Astrocyte (in vitro differentiated cells and primary cell): ENCODE measurements around the gene TEPSIN. TPM values are rescaled to one million over a fixed set of nuclear protein-coding genes. Genes with fewer than 3 reads are reported as not detected.

Experiments used
- DNase-seq: peaks from one replicate; pipeline ENCODE4 v3.0.0-alpha.2; 2010; ENCODE audit warnings: low read depth
- FAIRE-seq: peaks from 2 replicates; lab custom pipeline; 2011; peaks lifted over from hg19 to GRCh38; lab: Jason Lieb, UNC
- H2AFZ ChIP-seq: 2 replicates; pipeline ENCODE4 v1.6.0; 2012; ENCODE audit warnings: low read depth, low read length, inconsistent platforms
- H3K27ac ChIP-seq: 2 replicates; pipeline ENCODE4 v1.5.1; 2011; ENCODE audit warnings: low read depth, low read length, inconsistent platforms
- H3K27me3 ChIP-seq: 2 replicates; pipeline ENCODE4 v1.6.0; 2011; ENCODE audit warnings: low read length, inconsistent platforms; ENCODE audit not compliant: insufficient read depth
- H3K36me3 ChIP-seq: 2 replicates; pipeline ENCODE4 v1.5.1; 2011; ENCODE audit warnings: low read length, inconsistent platforms; ENCODE audit not compliant: insufficient read depth
- H3K4me1 ChIP-seq: 2 replicates; pipeline ENCODE4 v1.5.1; 2011; ENCODE audit warnings: low read length, inconsistent platforms; ENCODE audit not compliant: insufficient read depth
- H3K4me2 ChIP-seq: 2 replicates; pipeline ENCODE4 v1.6.0; 2012; ENCODE audit warnings: low read length, inconsistent platforms
- H3K4me3 ChIP-seq: 2 replicates; pipeline ENCODE4 v1.5.1; 2011; ENCODE audit warnings: low read depth, mild to moderate bottlenecking, low read length, inconsistent platforms; ENCODE audit not compliant: insufficient read depth
- H3K79me2 ChIP-seq: 2 replicates; pipeline ENCODE4 v1.6.0; 2012; ENCODE audit warnings: mild to moderate bottlenecking, low read length, inconsistent platforms; ENCODE audit not compliant: insufficient read depth
- H3K9ac ChIP-seq: 2 replicates; pipeline ENCODE4 v1.6.0; 2012; ENCODE audit warnings: mild to moderate bottlenecking, low read length, inconsistent platforms
- H3K9me3 ChIP-seq: 2 replicates; pipeline ENCODE4 v1.5.1; 2012; ENCODE audit warnings: low read depth, mild to moderate bottlenecking, low read length, inconsistent platforms; ENCODE audit not compliant: insufficient read depth
- H4K20me1 ChIP-seq: 2 replicates; pipeline ENCODE4 v1.6.0; 2012; ENCODE audit warnings: low read length, inconsistent platforms; ENCODE audit not compliant: insufficient read depth
- H3K27ac Mint-ChIP-seq: one replicate; pipeline ENCODE4 v1.8.0; 2021; ENCODE audit warnings: mild to moderate bottlenecking, mixed read lengths; ENCODE audit not compliant: unreplicated experiment
- H3K27me3 Mint-ChIP-seq: one replicate; pipeline ENCODE4 v1.8.0; 2021; ENCODE audit warnings: low read depth, mixed read lengths; ENCODE audit not compliant: unreplicated experiment
- H3K36me3 Mint-ChIP-seq: one replicate; pipeline ENCODE4 v1.8.0; 2021; ENCODE audit warnings: low read depth, mixed read lengths; ENCODE audit not compliant: unreplicated experiment
- H3K4me1 Mint-ChIP-seq: one replicate; pipeline ENCODE4 v1.8.0; 2021; ENCODE audit warnings: low read depth, mixed read lengths; ENCODE audit not compliant: unreplicated experiment
- H3K4me3 Mint-ChIP-seq: one replicate; pipeline ENCODE4 v1.8.0; 2021; ENCODE audit warnings: mild to moderate bottlenecking, moderate library complexity, mixed read lengths; ENCODE audit not compliant: unreplicated experiment
- H3K9me3 Mint-ChIP-seq: one replicate; pipeline ENCODE4 v1.8.0; 2021; ENCODE audit warnings: mild to moderate bottlenecking, mixed read lengths; ENCODE audit not compliant: unreplicated experiment
- EZH2 ChIP-seq: IDR thresholded peaks from 2 replicates; pipeline ENCODE4 v1.6.1; 2012; ENCODE audit warnings: mild to moderate bottlenecking, low read length, inconsistent platforms; ENCODE audit not compliant: insufficient read depth
- total RNA-seq: library from RNA; stranded (reverse); gene quantifications from 2 replicates; pipeline ENCODE4 v1.2.1, GENCODE V29; 2021
- TF ChIP-seq, protein P1 (sequence below): IDR thresholded peaks from 2 replicates; pipeline ENCODE4 v1.5.1; 2011; ENCODE audit warnings: low read depth, mild to moderate bottlenecking, inconsistent platforms, low read length, moderate library complexity; ENCODE audit not compliant: insufficient read depth

Gene TEPSIN
- total RNA-seq, 1 donor from 2014 or later = 26.4 TPM

DNA sequence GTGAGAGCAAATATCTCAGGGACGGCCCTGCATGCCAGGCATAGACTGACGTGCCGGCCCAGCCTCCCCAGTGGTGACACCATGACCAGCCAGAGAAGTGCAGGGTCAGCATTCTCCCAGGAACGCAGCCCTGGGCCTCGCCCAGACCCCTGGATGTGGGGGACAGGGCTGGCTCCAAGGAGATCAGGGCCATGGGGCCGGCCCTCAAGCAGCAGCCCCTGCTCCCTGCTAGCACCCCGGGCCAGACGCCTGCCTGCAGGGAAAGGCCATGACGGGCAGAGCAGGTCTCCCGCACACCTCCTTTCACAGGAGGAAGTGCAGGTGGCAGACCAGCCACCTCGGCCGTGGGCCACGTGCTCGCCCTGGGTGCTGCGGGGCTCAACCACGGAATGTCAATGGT is 9.8 kb upstream of the TEPSIN start:
- H3K4me2 ChIP-seq = no peak overlapping the region
- FAIRE-seq (no peak), DNase-seq (no peak)
- Mint-ChIP-seq H3K4me1 (no peaks in the 10 kb centered on the region), H3K27me3 (no peaks in the 10 kb centered on the region), H3K4me3 (no peak overlapping the region), H3K9me3 (peaks cover 2% of the 10 kb centered on the region), H3K36me3 (peaks cover 7% of the 10 kb centered on the region), H3K27ac (no peak overlapping the region)
- no peak overlapping the region for H3K4me3 ChIP-seq
- no peak overlapping the region for H3K9ac ChIP-seq
- H2AFZ ChIP-seq = no peak overlapping the region
- peaks cover 41% of the 10 kb centered on the region for H4K20me1 ChIP-seq
- H3K36me3 ChIP-seq = no peaks in the 10 kb centered on the region
- H3K9me3 ChIP-seq = no peaks in the 10 kb centered on the region
- no peak overlapping the region for H3K27ac ChIP-seq
- peaks cover 8% of the 10 kb centered on the region for H3K4me1 ChIP-seq
- TF ChIP-seq, protein P1, sequence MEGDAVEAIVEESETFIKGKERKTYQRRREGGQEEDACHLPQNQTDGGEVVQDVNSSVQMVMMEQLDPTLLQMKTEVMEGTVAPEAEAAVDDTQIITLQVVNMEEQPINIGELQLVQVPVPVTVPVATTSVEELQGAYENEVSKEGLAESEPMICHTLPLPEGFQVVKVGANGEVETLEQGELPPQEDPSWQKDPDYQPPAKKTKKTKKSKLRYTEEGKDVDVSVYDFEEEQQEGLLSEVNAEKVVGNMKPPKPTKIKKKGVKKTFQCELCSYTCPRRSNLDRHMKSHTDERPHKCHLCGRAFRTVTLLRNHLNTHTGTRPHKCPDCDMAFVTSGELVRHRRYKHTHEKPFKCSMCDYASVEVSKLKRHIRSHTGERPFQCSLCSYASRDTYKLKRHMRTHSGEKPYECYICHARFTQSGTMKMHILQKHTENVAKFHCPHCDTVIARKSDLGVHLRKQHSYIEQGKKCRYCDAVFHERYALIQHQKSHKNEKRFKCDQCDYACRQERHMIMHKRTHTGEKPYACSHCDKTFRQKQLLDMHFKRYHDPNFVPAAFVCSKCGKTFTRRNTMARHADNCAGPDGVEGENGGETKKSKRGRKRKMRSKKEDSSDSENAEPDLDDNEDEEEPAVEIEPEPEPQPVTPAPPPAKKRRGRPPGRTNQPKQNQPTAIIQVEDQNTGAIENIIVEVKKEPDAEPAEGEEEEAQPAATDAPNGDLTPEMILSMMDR = no peak
- TF ChIP-seq EZH2 = no peak
- H3K27me3 ChIP-seq = no peaks in the 10 kb centered on the region
- H3K79me2 ChIP-seq = peaks cover 3% of the 10 kb centered on the region

DNA sequence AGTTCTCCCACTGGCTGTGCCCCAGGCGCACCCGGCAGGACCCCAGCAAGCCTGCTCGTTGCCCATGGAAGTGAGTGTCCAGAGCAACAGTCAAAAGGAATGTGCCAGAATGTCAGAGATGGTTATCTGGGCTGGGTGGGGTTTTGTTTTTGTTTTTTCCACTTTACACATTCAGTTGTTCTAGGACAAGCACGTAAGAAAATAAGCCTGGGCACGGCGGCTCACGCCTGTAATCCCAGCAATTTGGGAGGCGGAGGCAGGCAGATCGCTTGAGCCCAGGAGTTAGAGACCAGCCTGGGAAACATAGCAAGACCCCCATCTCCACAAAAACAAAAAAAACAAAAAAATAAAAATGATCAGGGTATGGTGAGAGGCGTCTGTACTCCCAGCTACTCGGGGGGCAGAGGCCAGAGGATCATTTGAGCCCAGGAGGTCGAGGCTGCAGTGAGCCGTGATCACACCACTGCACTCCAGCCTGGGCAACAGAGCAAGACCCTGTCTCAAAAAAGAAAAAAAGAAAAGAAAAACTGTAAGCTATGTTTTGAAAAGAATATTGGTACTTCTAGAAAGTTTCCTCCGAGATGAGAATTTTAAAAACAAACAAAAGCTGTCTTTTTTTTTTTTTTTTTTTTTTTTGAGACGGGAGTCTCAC is 8.6 kb upstream of the TEPSIN start:
- Histone ChIP-seq H3K4me1 (peaks cover 8% of the 10 kb centered on the region), H2AFZ (no peak overlapping the region), H3K27me3 (no peaks in the 10 kb centered on the region), H3K27ac (no peak overlapping the region), H3K9me3 (no peaks in the 10 kb centered on the region), H4K20me1 (peaks cover 36% of the 10 kb centered on the region), H3K9ac (no peak overlapping the region), H3K4me3 (no peak overlapping the region), H3K36me3 (no peaks in the 10 kb centered on the region), H3K79me2 (no peaks in the 10 kb centered on the region), H3K4me2 (no peak overlapping the region)
- no peak overlapping the region for H3K27ac Mint-ChIP-seq
- no peak for DNase-seq
- H3K4me1 Mint-ChIP-seq = no peaks in the 10 kb centered on the region
- TF ChIP-seq, protein P1 = no peak
- no peak for TF ChIP-seq EZH2
- no peaks in the 10 kb centered on the region for H3K27me3 Mint-ChIP-seq
- no peak overlapping the region for H3K4me3 Mint-ChIP-seq
- peaks cover 2% of the 10 kb centered on the region for H3K9me3 Mint-ChIP-seq
- FAIRE-seq = no peak
- H3K36me3 Mint-ChIP-seq = peaks cover 4% of the 10 kb centered on the region

DNA sequence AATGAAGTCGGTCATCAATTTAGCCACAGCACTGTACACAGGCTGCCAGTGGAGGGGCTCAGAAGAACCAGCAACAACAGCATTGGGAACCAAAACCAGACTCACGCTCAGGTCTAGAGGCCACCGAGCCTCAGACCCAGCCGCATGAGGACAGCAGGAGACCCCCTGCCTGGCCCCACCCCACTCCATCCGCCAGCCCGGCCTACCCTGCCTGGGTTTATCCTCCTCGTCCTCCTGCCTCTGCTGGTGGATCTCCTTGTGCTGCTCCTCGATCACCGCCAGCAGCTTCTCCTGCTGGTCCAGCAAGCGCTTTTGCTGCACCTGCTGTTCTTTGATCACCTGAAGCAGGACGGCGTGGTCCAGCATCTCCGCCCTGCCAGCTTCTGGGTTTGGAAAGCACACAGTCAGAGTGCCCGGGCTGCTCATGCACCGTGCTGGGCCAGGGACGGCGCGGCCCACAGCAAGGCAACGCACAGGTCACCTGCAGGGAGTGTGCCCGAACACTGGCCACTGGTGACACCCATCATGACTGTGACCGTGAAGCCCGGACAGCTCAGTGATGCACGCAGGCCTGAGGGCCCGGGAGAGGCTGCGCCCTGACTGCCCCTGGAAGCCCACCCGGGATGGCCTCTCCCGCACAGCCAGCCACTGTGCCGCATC is 8.0 kb upstream of the TEPSIN start:
- H3K36me3 ChIP-seq = no peaks in the 10 kb centered on the region

More for the DNA sequence above, 8.0 kb upstream of the TEPSIN start:
- no peaks in the 10 kb centered on the region for H3K9me3 ChIP-seq
- peaks cover 40% of the 10 kb centered on the region for H4K20me1 ChIP-seq
- peaks cover 2% of the 10 kb centered on the region for H3K79me2 ChIP-seq
- no peak overlapping the region for H2AFZ ChIP-seq
- H3K4me3 ChIP-seq = no peak overlapping the region
- H3K4me1 ChIP-seq = peaks cover 8% of the 10 kb centered on the region
- DNase-seq (no peak), FAIRE-seq (no peak)
- no peaks in the 10 kb centered on the region for H3K27me3 ChIP-seq
- no peak overlapping the region for H3K4me3 Mint-ChIP-seq
- no peak overlapping the region for H3K4me2 ChIP-seq
- peak overlapping the region; percentile 69 for H3K27ac Mint-ChIP-seq
- H3K27ac ChIP-seq = no peak overlapping the region
- no peak overlapping the region for H3K9ac ChIP-seq
- peaks cover 4% of the 10 kb centered on the region for H3K36me3 Mint-ChIP-seq
- H3K4me1 Mint-ChIP-seq = peaks cover 4% of the 10 kb centered on the region
- TF ChIP-seq EZH2 = no peak
- TF ChIP-seq, protein P1 = no peak
- no peaks in the 10 kb centered on the region for H3K27me3 Mint-ChIP-seq
- H3K9me3 Mint-ChIP-seq = peaks cover 2% of the 10 kb centered on the region
